DND-41 (cell line): ENCODE data around the gene CGRRF1.

Experiments
- ATAC-seq: fragments of 200-7000 bp; cut with Tn5 transposase; 3 replicates; pipeline ENCODE4 v1.9.1; 2021; ENCODE audit warnings: low read depth; ENCODE audit not compliant: insufficient read depth
- DNase-seq: peaks from one replicate; pipeline ENCODE4 v3.0.0-alpha.2; 2020
- H2AFZ ChIP-seq: 2 replicates; pipeline ENCODE4 v1.6.0; 2012; ENCODE audit warnings: low read depth, low read length
- H3K27ac ChIP-seq: 2 replicates; pipeline ENCODE4 v1.5.1; 2012; ENCODE audit warnings: low read length, inconsistent platforms
- H3K27me3 ChIP-seq: fragments of 200-600 bp; sonication (generic); 2 replicates; pipeline ENCODE4 v1.6.0; 2012; ENCODE audit warnings: low read length, mild to moderate bottlenecking, inconsistent platforms; ENCODE audit not compliant: insufficient read depth, poor library complexity
- H3K36me3 ChIP-seq: 2 replicates; pipeline ENCODE4 v1.5.1; 2012; ENCODE audit warnings: low read length, inconsistent platforms; ENCODE audit not compliant: insufficient read depth
- H3K4me1 ChIP-seq: 2 replicates; pipeline ENCODE4 v1.5.1; 2012; ENCODE audit warnings: mild to moderate bottlenecking, low read length; ENCODE audit not compliant: insufficient read depth
- H3K4me2 ChIP-seq: 2 replicates; pipeline ENCODE4 v1.6.0; 2012; ENCODE audit warnings: mild to moderate bottlenecking, moderate library complexity, low read length, inconsistent platforms; ENCODE audit not compliant: insufficient read depth
- H3K4me3 ChIP-seq, 2 experiments: fragments of 200-600 bp in 1 of 2; shearing (Covaris generic) in 1 of 2; 2 replicates each; pipeline ENCODE4 v1.5.1; 2012 to 2016; ENCODE audit warnings: inconsistent platforms in 2 of 2, low read length in 2 of 2, mild to moderate bottlenecking in 2 of 2, low read depth in 1 of 2, moderate library complexity in 1 of 2
- H3K79me2 ChIP-seq: 2 replicates; pipeline ENCODE4 v1.6.0; 2012; ENCODE audit warnings: low read length, inconsistent platforms; ENCODE audit not compliant: insufficient read depth
- H3K9ac ChIP-seq: 2 replicates; pipeline ENCODE4 v1.6.0; 2012; ENCODE audit warnings: low read depth, mild to moderate bottlenecking, inconsistent platforms, low read length, moderate library complexity
- H3K9me3 ChIP-seq: 2 replicates; pipeline ENCODE4 v1.5.1; 2012; ENCODE audit warnings: low read length, moderate library complexity, mild to moderate bottlenecking, inconsistent platforms; ENCODE audit not compliant: insufficient read depth, severe bottlenecking
- H4K20me1 ChIP-seq: 2 replicates; pipeline ENCODE4 v1.6.0; 2012; ENCODE audit warnings: low read length; ENCODE audit not compliant: insufficient read depth
- CTCF ChIP-seq: IDR thresholded peaks from 2 replicates; pipeline ENCODE4 v1.5.1; 2012; ENCODE audit warnings: borderline replicate concordance, low read length, moderate library complexity, mild to moderate bottlenecking; ENCODE audit not compliant: poor library complexity, severe bottlenecking; ENCODE audit errors: extremely low read depth
- EZH2 ChIP-seq: IDR thresholded peaks from 3 replicates; pipeline ENCODE4 v1.6.1; 2012; ENCODE audit warnings: borderline replicate concordance, low read depth, mild to moderate bottlenecking, moderate library complexity, low read length, inconsistent platforms; ENCODE audit not compliant: severe bottlenecking

Gene CGRRF1

GRCh38 chr14:54474232-54474793, 35.4 kb upstream of the CGRRF1 start:
- DNase-seq (no peak), ATAC-seq (no peak)
- H3K27ac ChIP-seq = no peak overlapping the region
- H3K4me3 ChIP-seq = no peak overlapping the region
- H2AFZ ChIP-seq = no peak overlapping the region
- no peak overlapping the region for H3K4me2 ChIP-seq
- no peaks in the 10 kb centered on the region for H3K27me3 ChIP-seq
- peaks cover 37% of the 10 kb centered on the region for H3K36me3 ChIP-seq
- no peak for TF ChIP-seq CTCF
- TF ChIP-seq EZH2 = no peak
- no peaks in the 10 kb centered on the region for H4K20me1 ChIP-seq
- H3K9ac ChIP-seq = no peak overlapping the region
- H3K79me2 ChIP-seq = no peaks in the 10 kb centered on the region
- H3K9me3 ChIP-seq = no peaks in the 10 kb centered on the region
- no peaks in the 10 kb centered on the region for H3K4me1 ChIP-seq

GRCh38 chr14:54475187-54475899, 34.4 kb upstream of the CGRRF1 start:
- Histone ChIP-seq H3K79me2 (no peaks in the 10 kb centered on the region), H3K27ac (no peak overlapping the region), H3K27me3 (no peaks in the 10 kb centered on the region), H3K4me3 (no peak overlapping the region), H4K20me1 (no peaks in the 10 kb centered on the region), H3K4me1 (no peaks in the 10 kb centered on the region), H3K4me2 (no peak overlapping the region), H3K36me3 (peaks cover 45% of the 10 kb centered on the region), H3K9me3 (no peaks in the 10 kb centered on the region), H2AFZ (no peak overlapping the region), H3K9ac (no peak overlapping the region)
- DNase-seq = no peak
- no peak for TF ChIP-seq CTCF
- TF ChIP-seq EZH2 = no peak
- no peak for ATAC-seq

- H3K4me2 ChIP-seq = no peak overlapping the region
- no peaks in the 10 kb centered on the region for H3K4me1 ChIP-seq
- peaks cover 45% of the 10 kb centered on the region for H3K36me3 ChIP-seq
- no peaks in the 10 kb centered on the region for H3K79me2 ChIP-seq
- no peak for DNase-seq
- TF ChIP-seq CTCF = no peak
- no peak for TF ChIP-seq EZH2
- H3K27me3 ChIP-seq = no peaks in the 10 kb centered on the region
- H3K27ac ChIP-seq = no peak overlapping the region
- H3K4me3 ChIP-seq = no peak overlapping the region
- no peaks in the 10 kb centered on the region for H4K20me1 ChIP-seq
- no peak overlapping the region for H2AFZ ChIP-seq
- ATAC-seq = no peak
- no peak overlapping the region for H3K9ac ChIP-seq
- H3K9me3 ChIP-seq = no peaks in the 10 kb centered on the region
Observed at GRCh38 chr14:54475911-54476310, 33.8 kb upstream of the CGRRF1 start.
